SHP77 treated with DMSO at 0.1 percent for 48 hours (cell line): Measurements from ENCODE around the gene COL4A5.
"Not testable (repeated sequence)": the region's sequence is repeated elsewhere in the genome, so short reads cannot be mapped to it uniquely, and the experiment has no call there.

Source experiments
- DNase-seq: peaks from one replicate; lab custom pipeline; 2025; lab: John Stamatoyannopoulos, UW

The COL4A5 gene

GRCh38 chrX:108456971-108457477 is 17.4 kb downstream of the COL4A5 start:
- no peak for DNase-seq

- DNase-seq: no peak
These were observed 25.0 kb downstream of the COL4A5 start for GRCh38 chrX:108464604-108465003.

GRCh38 chrX:108468486-108468885 is 28.8 kb downstream of the COL4A5 start:
- DNase-seq: no peak

- no peak for DNase-seq
These were observed 34.3 kb downstream of the COL4A5 start for GRCh38 chrX:108473979-108474378.

GRCh38 chrX:108481528-108481927 is 41.9 kb downstream of the COL4A5 start:
- DNase-seq: not testable (repeated sequence)

- DNase-seq: no peak
These were observed 44.6 kb downstream of the COL4A5 start for GRCh38 chrX:108484251-108484650.

GRCh38 chrX:108485960-108486359 is 46.3 kb downstream of the COL4A5 start:
- DNase-seq: no peak

GRCh38 chrX:108494406-108495090 is 54.9 kb downstream of the COL4A5 start:
- DNase-seq: no peak

- DNase-seq: no peak
These were observed 72.1 kb downstream of the COL4A5 start for GRCh38 chrX:108511721-108512120.

GRCh38 chrX:108516184-108516583 is 76.5 kb downstream of the COL4A5 start:
- no peak for DNase-seq

- no peak for DNase-seq
These were observed 88.1 kb downstream of the COL4A5 start for GRCh38 chrX:108527724-108528123.

- no peak for DNase-seq
These were observed 97.4 kb downstream of the COL4A5 start for GRCh38 chrX:108537005-108537404.

- no peak for DNase-seq
These were observed 101.6 kb downstream of the COL4A5 start for GRCh38 chrX:108541286-108541685.

GRCh38 chrX:108557580-108557979 is 117.9 kb downstream of the COL4A5 start:
- no peak for DNase-seq

- no peak for DNase-seq
These were observed 118.6 kb downstream of the COL4A5 start for GRCh38 chrX:108558217-108558616.

GRCh38 chrX:108573136-108573535 is 133.5 kb downstream of the COL4A5 start:
- no peak for DNase-seq

GRCh38 chrX:108582151-108582550 is 142.5 kb downstream of the COL4A5 start:
- no peak for DNase-seq

GRCh38 chrX:108584617-108585211 is 145.1 kb downstream of the COL4A5 start:
- DNase-seq: no peak

GRCh38 chrX:108590496-108590895 is 150.9 kb downstream of the COL4A5 start:
- no peak for DNase-seq

GRCh38 chrX:108601276-108601675 is 161.6 kb downstream of the COL4A5 start:
- DNase-seq: no peak

- DNase-seq: no peak
These were observed 170.5 kb downstream of the COL4A5 start for GRCh38 chrX:108610141-108610540.

- DNase-seq: no peak
These were observed 175.0 kb downstream of the COL4A5 start for GRCh38 chrX:108614616-108615015.

GRCh38 chrX:108640817-108641216 is 201.2 kb downstream of the COL4A5 start:
- DNase-seq: no peak
